Keratinocyte (primary cell): ENCODE measurements around the gene RC3H2. TPM values are rescaled to one million over a fixed set of nuclear protein-coding genes. Genes with fewer than 3 reads are reported as not detected.

Experiments
- DNase-seq: peaks from one replicate; pipeline ENCODE4 v3.0.0-alpha.2; 2011; ENCODE audit warnings: low read depth, missing footprints, low spot score
- FAIRE-seq: peaks from 2 replicates; lab custom pipeline; 2011; peaks lifted over from hg19 to GRCh38; lab: Jason Lieb, UNC
- H2AFZ ChIP-seq: 2 replicates; pipeline ENCODE4 v1.6.0; 2012; ENCODE audit warnings: low read length, control low read depth, inconsistent platforms; ENCODE audit not compliant: control insufficient read depth
- H3K27ac ChIP-seq: 2 replicates; pipeline ENCODE4 v1.5.1; 2011; ENCODE audit warnings: low read length; ENCODE audit not compliant: control insufficient read depth, insufficient read depth
- H3K27me3 ChIP-seq: 3 replicates; pipeline ENCODE4 v1.6.0; 2011; ENCODE audit warnings: low read length; ENCODE audit not compliant: control insufficient read depth, insufficient read depth; ENCODE audit errors: extremely low read depth
- H3K36me3 ChIP-seq, 2 experiments: 2 replicates in 1 of 2; 3 replicates in 1 of 2; pipeline ENCODE4 v1.5.1; 2011; ENCODE audit warnings: low read length in 2 of 2, mild to moderate bottlenecking in 1 of 2; ENCODE audit not compliant: control insufficient read depth in 2 of 2, insufficient read depth in 2 of 2; ENCODE audit errors: extremely low read depth in 1 of 2
- H3K4me1 ChIP-seq: 3 replicates; pipeline ENCODE4 v1.5.1; 2011; ENCODE audit warnings: low read length; ENCODE audit not compliant: control insufficient read depth, insufficient read depth; ENCODE audit errors: extremely low read depth
- H3K4me2 ChIP-seq: 3 replicates; pipeline ENCODE4 v1.6.0; 2011; ENCODE audit warnings: low read depth, low read length; ENCODE audit not compliant: control insufficient read depth, insufficient read depth; ENCODE audit errors: extremely low read depth
- H3K4me3 ChIP-seq, 3 experiments: fragments of 200-600 bp in 1 of 3; sonication (generic) in 1 of 3; 2 replicates in 2 of 3; 3 replicates in 1 of 3; pipeline ENCODE4 v1.5.1; 2011 to 2016; ENCODE audit warnings: low read length in 3 of 3, mild to moderate bottlenecking in 3 of 3, control low read depth in 2 of 3, inconsistent platforms in 1 of 3, low read depth in 1 of 3, mixed read lengths in 1 of 3, mixed run types in 1 of 3, moderate library complexity in 1 of 3; ENCODE audit not compliant: control insufficient read depth in 2 of 3, insufficient read depth in 2 of 3; ENCODE audit errors: extremely low read depth in 1 of 3
- H3K79me2 ChIP-seq: 2 replicates; pipeline ENCODE4 v1.6.0; 2012; ENCODE audit warnings: low read length; ENCODE audit not compliant: control insufficient read depth, insufficient read depth
- H3K9ac ChIP-seq: 3 replicates; pipeline ENCODE4 v1.6.0; 2011; ENCODE audit warnings: low read length; ENCODE audit not compliant: control insufficient read depth, insufficient read depth; ENCODE audit errors: extremely low read depth
- H3K9me1 ChIP-seq: 3 replicates; pipeline ENCODE4 v1.6.0; 2011; ENCODE audit warnings: low read length; ENCODE audit not compliant: control insufficient read depth, insufficient read depth; ENCODE audit errors: extremely low read depth
- H3K9me3 ChIP-seq: 2 replicates; pipeline ENCODE4 v1.5.1; 2012; ENCODE audit warnings: low read depth, low read length; ENCODE audit not compliant: control insufficient read depth
- H4K20me1 ChIP-seq: 3 replicates; pipeline ENCODE4 v1.6.0; 2011; ENCODE audit warnings: low read length; ENCODE audit not compliant: control insufficient read depth, insufficient read depth; ENCODE audit errors: extremely low read depth
- EZH2 ChIP-seq: IDR thresholded peaks from one replicate; pipeline ENCODE4 v1.6.1; 2012; ENCODE audit warnings: inconsistent platforms, mild to moderate bottlenecking, low read length, moderate library complexity
- dilution Hi-C: fragments of 300-500 bp; cut with MboI; formaldehyde crosslinking; loops from one replicate; pipeline ENCODE4 v1.7.0; 2020; ENCODE audit warnings: low sequenced_read_pairs; ENCODE audit not compliant: extremely low pct_ligation_motif_present
- polyA plus RNA-seq, 5 experiments: library from polyadenylated mRNA; depleted of rRNA in 3 of 5; stranded (reverse) in 3 of 5; stranded (forward) in 1 of 5; unstranded in 1 of 5; fragments of >200 nt; gene quantifications; 1 replicate in 1 of 5; 2 replicates in 3 of 5; 3 replicates in 1 of 5; pipeline versions ENCODE4 v1.2.1 to v1.2.3, GENCODE V29; 2011 to 2012; ENCODE audit warnings: missing spikeins in 2 of 5, low read depth in 1 of 5, low replicate concordance in 1 of 5
- TF ChIP-seq, protein P1 (sequence below), 3 experiments: IDR thresholded peaks in 1 of 3; conservative IDR thresholded peaks in 1 of 3; optimal IDR thresholded peaks in 1 of 3; 2 replicates in 2 of 3; 3 replicates in 1 of 3; pipeline versions ENCODE3 to v1.5.1; 2011; ENCODE audit warnings: low read length in 3 of 3, mild to moderate bottlenecking in 3 of 3, moderate library complexity in 2 of 3, control low read depth in 1 of 3, inconsistent platforms in 1 of 3; ENCODE audit not compliant: insufficient read depth in 2 of 3; ENCODE audit errors: extremely low read depth in 1 of 3

RC3H2 gene
- polyA plus RNA-seq, 1 donor (not counting 4 experiments of a cell fraction or from before 2014, with no cell fraction given) = 34.2 TPM

DNA sequence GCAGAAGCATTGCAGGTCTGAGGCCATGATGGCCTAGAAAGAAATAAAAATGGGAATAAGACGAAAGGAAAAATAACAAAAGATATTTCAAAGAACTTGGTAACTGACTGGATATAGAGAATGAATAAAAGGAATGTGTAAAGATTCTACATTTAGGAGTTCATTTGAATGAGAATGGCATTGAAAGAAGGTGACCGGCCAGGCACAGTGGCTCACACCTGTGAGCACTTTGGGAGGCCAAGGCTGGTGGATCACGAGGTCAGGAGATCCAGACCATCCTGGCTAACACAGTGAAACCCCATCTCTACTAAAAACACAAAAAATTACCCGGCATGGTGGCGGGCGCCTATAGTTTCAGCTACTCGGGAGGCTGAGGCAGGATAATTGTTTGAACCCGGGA is 17.6 kb upstream of the RC3H2 start:
- Histone ChIP-seq H2AFZ (no peak overlapping the region), H3K9ac (no peak overlapping the region), H3K36me3 (peaks cover 0 to 9% of the 10 kb centered on the region in 2 experiments), H3K4me2 (no peak overlapping the region), H3K4me3 (no peak overlapping the region), H3K27ac (no peak overlapping the region), H3K9me3 (no peaks in the 10 kb centered on the region), H3K4me1 (no peaks in the 10 kb centered on the region), H3K9me1 (no peaks in the 10 kb centered on the region), H3K27me3 (no peaks in the 10 kb centered on the region), H4K20me1 (no peaks in the 10 kb centered on the region), H3K79me2 (peaks cover 13% of the 10 kb centered on the region)
- DNase-seq (no peak), FAIRE-seq (no peak)
- TF ChIP-seq, protein P1, sequence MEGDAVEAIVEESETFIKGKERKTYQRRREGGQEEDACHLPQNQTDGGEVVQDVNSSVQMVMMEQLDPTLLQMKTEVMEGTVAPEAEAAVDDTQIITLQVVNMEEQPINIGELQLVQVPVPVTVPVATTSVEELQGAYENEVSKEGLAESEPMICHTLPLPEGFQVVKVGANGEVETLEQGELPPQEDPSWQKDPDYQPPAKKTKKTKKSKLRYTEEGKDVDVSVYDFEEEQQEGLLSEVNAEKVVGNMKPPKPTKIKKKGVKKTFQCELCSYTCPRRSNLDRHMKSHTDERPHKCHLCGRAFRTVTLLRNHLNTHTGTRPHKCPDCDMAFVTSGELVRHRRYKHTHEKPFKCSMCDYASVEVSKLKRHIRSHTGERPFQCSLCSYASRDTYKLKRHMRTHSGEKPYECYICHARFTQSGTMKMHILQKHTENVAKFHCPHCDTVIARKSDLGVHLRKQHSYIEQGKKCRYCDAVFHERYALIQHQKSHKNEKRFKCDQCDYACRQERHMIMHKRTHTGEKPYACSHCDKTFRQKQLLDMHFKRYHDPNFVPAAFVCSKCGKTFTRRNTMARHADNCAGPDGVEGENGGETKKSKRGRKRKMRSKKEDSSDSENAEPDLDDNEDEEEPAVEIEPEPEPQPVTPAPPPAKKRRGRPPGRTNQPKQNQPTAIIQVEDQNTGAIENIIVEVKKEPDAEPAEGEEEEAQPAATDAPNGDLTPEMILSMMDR (optimal IDR thresholded peaks at IDR 0.05 in 1 of 3, IDR thresholded peaks at IDR 0.05 in 1 of 3, conservative IDR thresholded peaks at IDR 0.05 in 1 of 3; ENCODE audit: extremely low read depth in 1 of 3, insufficient read depth in 2 of 3, low read length in 3 of 3) = no peak
- TF ChIP-seq EZH2 = no peak
- dilution Hi-C loops = no loop called here

DNA sequence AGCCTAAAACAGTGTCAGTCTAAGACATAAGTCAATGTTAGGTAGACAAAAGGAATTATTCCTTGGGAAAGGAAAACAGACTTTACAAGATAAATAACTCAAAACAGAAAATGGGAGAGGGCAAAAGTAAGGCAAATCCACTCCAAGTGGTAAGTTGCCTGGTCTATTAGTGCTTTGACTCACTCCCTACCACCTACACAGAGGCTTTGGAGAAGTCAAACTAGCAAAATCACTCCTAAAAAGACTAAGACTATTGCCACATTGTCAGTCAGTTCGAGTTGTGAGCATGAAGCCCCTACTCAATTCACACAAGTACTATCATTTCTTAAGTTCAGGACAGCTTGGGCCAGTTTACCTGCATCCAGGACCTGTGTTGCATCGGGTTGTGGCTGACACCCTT is 13.2 kb upstream of the RC3H2 start:
- H2AFZ ChIP-seq = no peak overlapping the region
- H3K9me3 ChIP-seq = no peaks in the 10 kb centered on the region
- no peaks in the 10 kb centered on the region for H3K9me1 ChIP-seq
- H3K27me3 ChIP-seq = no peaks in the 10 kb centered on the region
- TF ChIP-seq, protein P1 (optimal IDR thresholded peaks at IDR 0.05 in 1 of 3, IDR thresholded peaks at IDR 0.05 in 1 of 3, conservative IDR thresholded peaks at IDR 0.05 in 1 of 3; ENCODE audit: extremely low read depth in 1 of 3, insufficient read depth in 2 of 3, low read length in 3 of 3) = no peak
- TF ChIP-seq EZH2 = no peak
- no peak overlapping the region for H3K9ac ChIP-seq
- no peak for FAIRE-seq
- H4K20me1 ChIP-seq = no peaks in the 10 kb centered on the region
- H3K36me3 ChIP-seq = peaks cover 0 to 9% of the 10 kb centered on the region in 2 experiments
- DNase-seq = no peak
- no peak overlapping the region for H3K4me2 ChIP-seq
- dilution Hi-C loops = no loop called here
- no peak overlapping the region for H3K27ac ChIP-seq
- no peaks in the 10 kb centered on the region for H3K4me1 ChIP-seq
- no peak overlapping the region for H3K4me3 ChIP-seq
- H3K79me2 ChIP-seq = no peaks in the 10 kb centered on the region
